Measurements from ENCODE around the gene COL4A6.

The COL4A6 gene

DNA sequence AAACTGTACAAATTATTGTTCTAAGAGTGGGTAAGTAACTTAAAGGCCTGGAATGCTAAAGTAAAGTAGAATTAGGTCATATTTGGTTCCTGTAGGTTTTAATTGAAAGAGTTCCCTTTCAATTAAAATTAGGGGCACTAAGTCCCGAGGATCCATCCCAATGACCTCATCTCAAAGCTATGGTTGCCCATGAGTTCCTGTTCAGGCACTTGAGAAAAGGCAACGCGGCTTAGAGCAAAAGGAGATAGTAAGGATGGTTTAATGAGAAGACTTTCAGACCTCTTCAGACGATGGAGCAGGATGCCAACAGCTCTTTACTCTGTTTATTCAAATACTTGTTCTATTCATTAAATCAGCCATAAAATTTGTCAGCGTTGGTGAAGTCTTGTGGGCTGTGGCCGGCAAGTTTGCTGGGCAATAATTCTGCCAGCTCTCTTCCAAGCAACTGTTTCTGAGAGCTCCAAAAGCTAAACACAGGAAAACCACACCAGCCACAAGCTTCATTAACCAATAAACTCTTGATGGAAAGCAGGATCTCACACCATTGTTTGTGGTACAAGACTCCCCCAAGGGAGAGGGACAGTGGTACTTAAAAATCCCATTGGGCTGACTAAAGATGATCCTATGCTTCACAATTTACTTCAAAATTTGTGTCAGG, 167.4 kb downstream of the COL4A6 start:
- DNase-seq (ENCODE audit: low spot score): no peak

DNA sequence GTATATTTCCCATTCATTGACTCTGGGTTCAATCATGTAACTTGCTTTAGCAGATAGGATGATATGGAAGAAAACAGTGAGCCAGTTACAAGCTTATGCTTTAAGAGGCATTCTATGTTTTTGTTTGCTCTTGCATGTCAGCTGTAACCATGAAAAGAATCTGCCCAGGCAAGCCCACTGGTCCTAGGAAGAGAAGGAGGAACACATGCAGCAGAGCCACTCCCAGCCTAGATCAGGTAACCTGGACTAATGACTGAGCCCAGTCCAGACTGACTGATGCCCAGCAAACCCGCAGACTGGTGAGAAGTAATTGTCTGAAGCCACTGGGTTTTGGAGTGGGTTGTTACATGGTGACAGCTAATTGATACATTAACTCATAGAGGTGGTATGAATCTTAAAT, 167.9 kb downstream of the COL4A6 start:
- no peak for DNase-seq (ENCODE audit: low spot score)

DNA sequence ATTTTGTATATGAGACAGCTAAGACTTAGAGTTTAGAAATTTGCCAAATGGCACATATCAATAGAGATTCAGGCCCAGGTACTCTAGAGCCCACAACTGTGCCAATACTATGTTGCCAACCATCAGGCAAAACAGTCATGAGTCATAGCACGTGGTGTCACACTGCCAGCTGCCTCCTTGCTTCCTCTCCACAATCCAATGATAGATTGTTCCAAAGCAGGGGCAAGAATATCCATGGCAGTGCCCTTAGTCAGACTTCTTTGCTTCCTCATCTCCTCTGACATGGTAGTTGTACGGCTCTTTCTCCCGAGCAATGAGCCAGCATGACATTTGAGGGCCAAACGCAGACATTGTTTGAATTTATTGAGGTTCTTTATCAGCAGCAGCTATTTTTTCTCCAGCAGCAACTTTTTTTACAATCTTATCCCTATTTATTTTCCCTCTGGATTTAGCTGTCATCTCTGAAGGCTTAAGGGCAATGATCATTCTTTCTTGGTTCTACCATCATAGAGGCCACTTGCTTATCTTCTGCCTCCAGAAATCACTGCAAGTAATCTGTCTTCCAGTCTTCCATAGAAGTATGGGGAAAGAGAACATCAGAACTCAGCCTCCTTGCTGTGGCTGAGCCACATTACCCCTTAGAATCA, 169.7 kb downstream of the COL4A6 start:
- no peak for DNase-seq (ENCODE audit: low spot score)

DNA sequence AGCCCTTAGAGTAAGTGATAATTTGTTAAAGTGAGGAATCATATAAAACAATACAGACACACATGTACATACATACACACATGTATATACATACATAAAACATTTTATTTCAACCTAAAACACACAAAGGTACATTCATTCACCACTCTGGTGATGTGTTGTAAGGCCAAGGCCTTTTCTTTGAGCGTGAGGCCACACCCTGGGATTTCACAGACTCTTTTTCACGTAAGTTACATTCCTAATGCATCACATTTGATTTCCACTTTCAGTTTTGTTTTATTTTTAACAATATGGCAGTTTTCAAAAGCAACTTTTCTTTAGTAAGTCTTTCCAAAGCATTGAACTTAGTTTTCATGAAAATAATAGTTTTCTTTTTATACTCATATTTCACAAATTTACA, 170.7 kb downstream of the COL4A6 start:
- DNase-seq (ENCODE audit: low spot score): no peak

DNA sequence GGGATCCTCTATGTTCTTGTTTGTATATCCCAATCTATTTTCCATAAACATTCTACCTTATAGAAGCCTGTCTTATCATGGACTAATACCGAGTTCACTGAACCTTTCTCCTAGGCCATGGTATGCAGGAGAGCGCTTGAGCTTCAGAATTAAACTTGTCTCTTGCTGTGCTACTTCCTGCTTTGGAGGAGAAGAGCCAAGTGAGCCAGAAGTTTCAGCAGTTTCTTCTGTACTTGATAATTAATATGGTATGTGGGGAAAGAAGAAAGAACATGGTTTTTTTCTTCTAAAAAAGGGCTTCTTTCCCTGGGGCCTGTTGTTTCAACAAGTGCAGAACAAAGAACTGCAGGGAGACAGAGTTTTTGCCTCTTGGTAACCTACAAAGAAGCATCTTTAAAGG, 173.8 kb downstream of the COL4A6 start:
- no peak for DNase-seq (ENCODE audit: low spot score)

DNA sequence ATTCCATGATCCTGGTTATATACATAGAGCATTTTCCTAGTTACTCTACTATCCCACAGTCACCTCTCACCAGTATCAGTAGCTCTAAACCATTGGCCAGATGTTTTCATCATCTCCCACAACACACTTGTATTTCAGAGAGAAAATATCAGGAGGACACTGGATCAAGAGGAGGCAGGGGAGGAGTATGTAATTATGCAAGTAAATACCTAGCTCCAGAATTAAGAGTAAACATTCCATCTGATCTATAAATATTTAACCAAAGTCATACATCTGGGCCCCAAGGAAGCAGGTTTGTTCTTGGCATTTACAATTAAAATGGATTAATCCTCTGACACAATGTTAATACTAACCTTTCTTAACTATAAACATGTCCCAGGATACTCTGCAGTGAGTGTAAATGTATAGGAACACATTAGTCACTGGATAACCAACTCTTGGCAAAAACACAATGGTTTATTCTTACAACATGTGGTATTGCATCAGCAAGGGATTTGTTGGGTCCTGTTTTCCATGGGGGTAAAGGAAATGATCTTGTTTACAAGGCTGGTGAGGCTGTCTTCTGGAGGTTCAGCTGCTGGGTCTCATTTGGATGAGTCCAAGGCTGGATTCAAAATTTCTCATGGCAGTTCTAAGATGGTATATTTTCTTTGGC, 176.5 kb downstream of the COL4A6 start:
- DNase-seq (ENCODE audit: low spot score): no peak

DNA sequence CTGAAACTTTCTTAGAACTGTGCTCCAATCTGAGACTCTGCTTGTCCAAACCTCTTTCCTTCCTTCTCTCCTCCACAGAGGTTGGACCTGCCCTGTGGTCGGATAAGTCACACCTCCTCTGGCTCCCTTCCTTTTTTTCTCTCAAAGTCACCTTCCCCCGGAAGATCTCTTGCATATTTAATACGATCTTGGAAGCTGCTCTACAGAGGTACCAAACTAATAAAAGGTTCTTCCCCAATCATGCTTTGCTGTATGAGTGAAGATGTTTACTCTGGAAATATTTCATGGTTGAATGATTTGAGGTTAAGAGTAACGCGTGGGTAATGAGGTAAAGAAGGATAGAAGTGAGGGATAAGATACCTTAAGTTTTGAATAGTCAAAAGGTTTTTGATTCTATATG, 180.7 kb downstream of the COL4A6 start:
- no peak for DNase-seq (ENCODE audit: low spot score)

DNA sequence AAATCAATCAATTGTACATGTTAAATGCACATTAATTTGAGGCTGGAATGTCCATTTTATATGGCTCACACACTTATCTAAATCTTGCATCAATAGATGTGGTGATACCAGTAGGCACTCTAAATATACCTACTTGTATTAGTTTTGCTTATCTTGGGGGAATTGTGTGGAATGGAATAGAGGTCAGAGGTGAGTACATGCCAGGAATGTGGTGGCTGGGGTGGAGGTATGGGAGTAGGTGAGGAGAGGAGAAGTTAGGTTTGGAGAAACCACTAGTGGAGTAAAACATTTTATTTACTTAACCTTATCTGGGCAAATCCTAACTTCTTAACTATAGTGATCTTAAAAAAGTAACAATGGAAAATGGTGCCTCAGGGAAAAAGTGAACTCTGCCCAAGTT, 183.6 kb downstream of the COL4A6 start:
- DNase-seq (ENCODE audit: low spot score): no peak

DNA sequence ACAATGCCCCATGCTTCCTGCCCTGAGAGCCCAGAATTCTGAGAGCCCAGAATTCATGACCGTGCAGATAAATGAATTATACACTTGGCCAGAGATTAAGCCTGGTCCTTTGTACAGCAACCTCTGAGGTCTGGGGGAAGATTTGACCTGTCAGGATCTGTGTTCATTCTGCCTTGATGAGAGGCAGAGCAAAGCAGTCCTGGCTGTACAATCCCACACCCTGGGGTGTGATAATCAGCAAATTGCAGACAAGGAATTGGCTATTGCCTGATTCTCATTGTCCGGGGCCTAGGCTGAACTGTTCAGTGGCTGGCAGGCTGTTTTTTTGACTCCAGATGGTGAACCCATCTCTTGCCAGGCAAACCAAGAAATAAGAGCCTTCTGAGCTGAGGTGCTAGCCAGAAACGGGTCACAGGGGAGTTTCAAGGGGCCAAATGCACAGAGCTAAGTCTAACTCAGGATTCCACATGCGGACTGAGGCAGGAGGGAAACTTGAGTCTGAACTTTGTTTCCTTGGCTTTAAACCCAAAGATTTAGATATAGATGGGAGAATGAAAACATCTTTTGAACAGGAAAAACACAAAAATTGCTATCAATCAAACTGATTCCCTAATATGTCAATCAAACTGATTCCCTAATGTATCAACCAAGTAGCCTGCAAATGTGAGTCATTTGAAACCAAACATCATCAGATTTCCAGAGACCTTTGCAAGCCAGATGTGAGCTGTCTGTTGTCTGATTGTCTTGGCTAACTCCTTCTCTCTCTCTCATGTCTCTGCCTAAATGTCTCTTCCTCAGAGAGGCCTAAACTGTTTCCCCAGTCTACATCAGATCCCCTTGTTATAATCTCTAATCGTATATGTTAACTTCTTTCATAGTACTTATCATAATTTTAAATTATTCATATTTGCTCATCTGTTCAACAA, 187.3 kb downstream of the COL4A6 start:
- no peak for DNase-seq (ENCODE audit: low spot score)

DNA sequence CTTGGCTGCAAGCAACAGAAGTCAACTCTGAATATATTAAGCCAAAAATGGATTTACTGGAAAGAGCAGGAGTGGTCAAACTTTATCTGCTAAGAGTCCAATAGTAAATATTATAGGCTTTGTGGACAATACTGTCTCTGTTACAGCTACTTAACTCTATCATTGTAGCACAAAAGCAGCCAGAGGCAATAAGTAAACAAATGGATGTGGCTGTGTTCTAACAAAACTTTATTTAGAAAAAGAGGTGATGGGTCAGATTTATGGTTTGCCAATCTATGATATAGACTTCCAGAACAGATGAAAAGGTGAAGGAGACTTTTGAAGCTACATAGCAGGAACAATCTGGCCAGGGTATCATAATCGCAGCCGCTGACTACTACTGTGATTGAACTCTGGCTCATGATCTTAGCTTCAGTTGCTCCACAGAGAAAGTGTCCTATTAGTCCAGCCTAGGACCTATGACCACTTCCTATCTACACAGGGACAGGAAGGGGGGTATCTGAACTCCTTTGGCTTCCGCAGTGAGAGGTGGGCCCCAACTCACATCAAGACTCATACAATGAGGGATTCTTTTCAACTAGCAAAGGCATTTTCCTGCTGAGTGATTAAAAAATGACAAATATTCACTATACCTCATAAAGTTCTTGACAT, 191.8 kb downstream of the COL4A6 start:
- no peak for DNase-seq (ENCODE audit: low spot score)

DNA sequence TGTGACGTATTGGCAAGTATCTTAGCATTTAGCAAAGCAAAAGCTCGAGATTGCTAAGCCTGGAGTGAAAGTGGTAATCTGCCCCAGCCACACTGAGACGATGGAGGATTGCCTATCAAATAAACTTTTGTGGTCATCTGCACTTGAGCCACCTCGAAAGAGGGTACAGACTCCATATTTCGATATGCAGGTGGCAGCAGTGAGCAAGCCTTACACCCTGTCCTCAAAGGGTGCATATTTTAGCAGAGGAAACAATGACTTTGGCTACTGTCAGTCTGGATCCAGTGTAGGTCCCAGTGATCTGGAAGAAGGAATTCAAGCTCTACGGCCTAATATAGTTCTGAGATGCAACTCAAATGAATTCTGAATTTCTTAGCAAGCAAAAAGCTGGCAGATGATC, 192.8 kb downstream of the COL4A6 start:
- DNase-seq (ENCODE audit: low spot score): no peak

DNA sequence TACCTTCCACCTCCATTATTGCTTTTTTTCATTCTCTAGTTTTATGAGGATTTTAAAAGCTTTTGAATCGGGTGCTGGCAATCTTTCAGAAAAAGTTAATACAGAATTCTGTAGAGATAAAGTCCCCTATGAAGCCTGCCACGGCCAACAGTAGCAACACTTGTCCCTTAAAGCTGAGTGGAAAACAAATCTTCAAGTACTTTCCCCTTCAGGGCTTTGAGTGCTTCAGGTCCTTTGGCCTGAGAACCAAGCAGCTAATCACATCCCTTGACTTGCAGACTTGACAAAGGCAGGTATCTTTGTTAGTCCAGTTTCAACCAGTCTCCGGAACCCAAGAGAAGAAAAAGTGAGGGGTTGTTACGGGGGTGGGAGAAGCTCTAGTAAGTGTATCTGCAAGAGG, 202.2 kb downstream of the COL4A6 start:
- no peak for DNase-seq (ENCODE audit: low spot score)

DNA sequence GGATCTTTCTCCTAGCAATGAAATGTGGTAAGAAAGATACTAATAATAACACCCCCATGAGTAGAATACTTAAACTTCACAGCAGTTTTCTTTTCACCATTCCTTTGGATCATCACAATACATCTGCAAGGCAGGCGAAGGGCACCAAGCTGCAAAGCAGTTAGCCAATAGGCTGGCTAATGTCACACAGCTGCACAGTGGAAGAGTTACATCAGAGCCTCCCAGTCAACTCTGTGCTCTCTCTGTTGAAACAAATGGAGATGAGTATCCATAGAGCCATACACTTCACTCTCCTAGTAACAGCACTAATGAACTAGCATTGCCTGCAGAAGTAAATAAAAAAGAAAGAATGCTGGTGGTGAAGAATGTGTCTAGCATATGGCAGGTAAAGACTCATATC, 207.6 kb downstream of the COL4A6 start:
- no peak for DNase-seq (ENCODE audit: low spot score)

DNA sequence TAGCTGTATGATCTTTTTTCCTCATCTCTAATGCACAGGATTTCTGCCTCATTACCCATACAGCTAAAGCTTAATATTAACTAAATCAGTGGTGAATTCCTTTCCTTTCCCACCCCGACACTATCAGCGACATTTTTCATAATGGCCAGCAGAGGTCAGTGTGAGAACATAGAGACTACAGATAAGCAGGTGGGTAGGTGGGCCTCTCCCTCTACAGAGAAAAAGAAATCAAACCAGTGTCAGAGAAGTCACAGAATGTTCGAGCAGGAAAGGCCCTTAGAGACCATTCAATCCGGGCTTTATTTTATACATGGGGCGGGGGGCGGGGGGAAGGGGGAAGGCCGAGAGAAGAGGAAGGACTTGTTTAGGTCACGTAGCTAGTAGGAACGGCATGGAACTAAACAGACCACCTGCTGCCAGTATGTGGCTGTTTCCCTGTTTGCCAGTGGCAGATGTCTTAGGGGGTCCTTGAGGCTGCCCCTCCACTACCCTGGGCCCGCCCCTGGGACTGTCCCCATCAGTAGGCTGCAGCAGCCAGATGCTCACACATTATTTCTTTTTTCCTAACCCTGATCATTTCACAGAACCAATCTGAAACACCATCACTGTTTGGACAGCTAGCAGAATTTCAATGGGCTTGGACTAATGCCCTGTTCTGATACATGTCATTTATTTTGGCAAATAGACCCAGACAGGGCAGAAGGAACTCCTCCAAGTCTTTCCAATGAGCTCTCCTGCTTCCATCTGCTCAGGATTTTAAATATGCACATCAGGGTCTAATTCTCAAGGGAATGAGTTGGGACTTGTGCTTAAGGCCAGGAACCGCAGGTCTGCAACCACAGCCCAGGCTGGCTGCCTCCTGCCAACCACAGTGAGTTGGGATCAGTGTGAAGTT, 213.2 kb downstream of the COL4A6 start:
- DNase-seq (ENCODE audit: low spot score): peak; percentile 29

DNA sequence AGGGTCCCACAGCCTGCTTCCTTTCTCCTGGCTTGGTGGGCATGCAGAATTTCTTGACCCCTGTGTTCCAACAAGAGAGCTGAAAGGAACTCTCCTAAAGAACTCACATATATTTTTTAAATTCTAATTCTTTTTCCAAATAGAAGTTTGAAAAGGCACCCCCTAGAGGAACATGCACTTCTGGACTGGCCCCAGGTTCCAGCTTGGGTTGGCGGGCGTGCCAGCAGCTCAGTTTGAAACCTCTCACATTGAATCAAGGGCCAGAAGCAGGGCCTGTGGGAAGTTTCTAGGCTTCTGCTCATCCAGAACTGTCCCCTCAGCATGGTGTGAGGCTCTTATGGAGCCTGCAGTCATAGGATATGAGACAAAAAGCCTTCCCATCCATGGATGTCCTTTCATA, 214.0 kb downstream of the COL4A6 start:
- no peak for DNase-seq (ENCODE audit: low spot score)

DNA sequence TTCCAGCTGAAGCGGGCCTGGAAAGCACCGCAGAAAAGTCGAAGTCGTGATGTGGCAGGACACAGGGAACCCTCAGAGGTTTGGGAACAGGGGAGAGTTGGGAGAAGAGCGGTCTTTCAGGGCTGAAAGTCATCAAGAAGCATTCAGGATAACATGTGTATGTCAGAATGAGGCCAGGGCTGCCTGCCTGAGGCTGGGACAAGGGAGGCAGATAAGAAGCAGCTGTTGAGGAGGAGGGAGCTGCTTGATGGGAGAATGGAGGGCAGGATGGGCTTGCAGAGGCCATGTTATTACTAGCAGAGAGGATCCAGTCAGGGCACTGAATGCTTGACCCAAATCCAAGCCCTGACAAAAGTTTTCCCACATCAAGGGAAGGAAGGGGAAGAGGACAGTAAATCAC, 214.6 kb downstream of the COL4A6 start:
- no peak for DNase-seq (ENCODE audit: low spot score)

DNA sequence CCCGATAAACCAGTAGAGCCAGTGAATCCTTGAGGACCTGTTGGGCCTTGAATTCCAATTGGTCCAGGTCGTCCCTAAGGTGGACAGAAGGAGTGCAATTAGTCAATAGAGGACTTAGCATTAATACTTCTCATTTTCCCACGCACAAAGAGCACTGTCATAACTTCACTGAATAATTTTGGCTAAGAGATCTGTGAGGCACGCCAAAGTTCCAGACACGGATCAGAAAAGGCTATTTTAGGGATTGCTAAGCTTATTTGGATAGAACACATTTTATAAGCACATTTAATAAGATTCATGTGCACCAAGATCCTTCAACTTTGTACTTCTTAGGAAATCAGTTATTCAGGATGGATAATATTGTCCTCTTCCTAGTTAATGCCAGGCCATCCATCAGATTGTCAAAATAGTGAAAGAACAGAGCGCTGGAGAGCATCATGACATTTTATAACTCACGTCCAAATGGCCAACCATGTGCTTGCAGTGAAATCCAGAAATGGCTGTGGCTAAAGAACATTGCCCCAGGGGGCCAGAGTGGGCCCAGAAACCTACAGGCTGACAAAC, 216.8 kb downstream of the COL4A6 start:
- DNase-seq (ENCODE audit: low spot score): no peak

DNA sequence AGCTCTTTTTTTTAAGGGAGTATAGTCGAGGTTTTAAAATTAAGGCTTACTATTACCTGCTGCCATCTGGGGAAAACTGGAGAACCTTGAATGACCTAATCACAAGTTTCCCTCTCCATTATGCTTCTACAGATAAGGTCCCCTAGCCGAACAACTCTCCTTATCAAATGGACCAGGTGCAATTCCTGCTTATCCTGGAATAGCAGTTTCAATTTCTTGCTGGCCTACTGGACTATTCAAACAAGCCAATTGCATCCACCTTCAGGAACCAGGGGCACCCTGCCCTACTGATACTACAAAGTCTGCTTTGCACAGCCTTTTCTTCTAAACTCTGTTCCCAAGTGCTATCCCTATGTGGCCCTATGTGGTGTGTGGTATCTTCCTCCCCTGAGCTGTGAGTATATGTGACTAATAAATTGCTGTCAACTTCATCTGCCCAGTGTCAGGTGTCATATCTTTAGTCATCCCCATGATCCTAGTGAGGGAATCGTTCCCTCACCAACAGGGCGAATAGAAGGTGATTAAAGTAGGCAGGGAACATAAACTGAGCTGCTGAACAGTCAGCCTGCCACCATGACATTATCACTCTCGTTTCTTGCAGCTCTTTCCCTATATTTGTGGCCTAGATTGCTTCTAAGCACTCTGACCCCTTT, 218.1 kb downstream of the COL4A6 start:
- no peak for DNase-seq (ENCODE audit: low spot score)

DNA sequence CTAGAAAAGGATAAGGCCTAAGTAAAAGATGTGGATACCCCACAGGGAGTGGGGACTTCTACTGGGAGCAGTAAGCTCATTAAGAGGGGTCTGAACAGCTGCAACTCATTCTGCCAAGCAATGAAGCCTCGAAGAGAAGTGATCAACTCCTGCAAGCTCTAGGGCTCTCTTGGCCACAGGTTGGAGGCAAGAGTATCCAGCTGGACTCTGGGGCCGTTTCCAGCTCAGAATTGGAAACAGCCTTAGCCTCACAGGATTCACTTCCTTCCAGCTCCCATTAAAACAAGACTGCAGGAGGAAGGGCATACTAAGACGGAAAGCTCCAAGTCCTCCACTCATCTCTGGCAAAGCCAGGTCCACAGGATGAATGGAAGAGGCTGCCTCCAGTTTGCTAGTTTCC, 220.3 kb downstream of the COL4A6 start:
- DNase-seq (ENCODE audit: low spot score): no peak

DNA sequence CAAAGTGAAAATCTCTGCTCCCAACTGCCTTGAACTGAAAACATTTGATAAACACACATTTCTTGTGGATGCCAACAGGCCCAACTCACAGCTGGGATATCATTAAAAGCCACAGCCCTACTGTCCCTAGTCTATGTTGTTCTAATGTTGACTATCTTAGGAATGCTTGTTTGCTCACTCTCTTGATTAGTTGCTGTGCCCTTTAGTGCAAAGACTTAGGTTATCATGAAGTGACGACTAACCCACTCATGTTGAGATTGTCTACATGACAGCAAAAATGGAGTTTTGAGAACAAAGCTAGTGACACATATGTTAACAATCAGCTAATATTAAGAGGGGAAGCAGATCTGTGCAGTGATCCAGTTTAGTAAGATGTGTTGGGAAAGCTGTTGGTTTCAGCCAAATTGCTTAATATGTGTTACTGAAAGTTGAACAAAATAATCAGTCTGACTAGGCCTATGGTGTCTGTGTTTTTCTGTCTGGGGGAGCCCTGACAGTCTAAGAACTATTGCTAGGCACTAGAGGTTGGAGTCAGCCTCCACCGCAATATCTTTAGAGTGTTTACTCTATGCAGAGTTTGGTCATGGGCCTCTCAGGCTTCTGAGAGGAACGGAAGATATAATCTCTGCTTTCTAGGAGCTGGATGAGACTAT, 221.2 kb downstream of the COL4A6 start:
- no peak for DNase-seq (ENCODE audit: low spot score)
